A549 (cell line): ENCODE results near the gene CIRBP.

Experiments used
- CEBPB ChIP-seq, 2 experiments: fragments of >200 bp in 1 of 2; sonication (Bioruptor Twin) in 1 of 2; formaldehyde crosslinking in 1 of 2; IDR thresholded peaks; 2 replicates each; pipeline ENCODE4 v1.6.1; 2012 to 2016
- ESRRA ChIP-seq: fragments of 150-350 bp; IDR thresholded peaks from 2 replicates; pipeline ENCODE4 v1.6.1; 2014; ENCODE audit warnings: mild to moderate bottlenecking, low read length, borderline replicate concordance
- FOXS1 ChIP-seq: fragments of 250-450 bp; sonication (Bioruptor Pico); IDR thresholded peaks from 2 replicates; pipeline ENCODE4 v1.5.0; 2020; ENCODE audit warnings: mild to moderate bottlenecking, moderate library complexity
- MYC ChIP-seq: IDR thresholded peaks from 2 replicates; pipeline ENCODE4 v1.6.1; 2012; ENCODE audit warnings: mild to moderate bottlenecking, inconsistent platforms, low read length, improper control_type of control experiment, borderline replicate concordance
- POLR2A ChIP-seq: IDR thresholded peaks from 2 replicates; pipeline ENCODE4 v1.6.1; 2012; ENCODE audit warnings: mild to moderate bottlenecking, low read length
- RAD21 ChIP-seq, 2 experiments: fragments of >200 bp in 1 of 2; sonication (Bioruptor Twin) in 1 of 2; formaldehyde crosslinking in 1 of 2; IDR thresholded peaks in 1 of 2; conservative IDR thresholded peaks in 1 of 2; 2 replicates in 1 of 2; 3 replicates in 1 of 2; pipeline ENCODE4 v1.6.1; 2012 to 2018; ENCODE audit warnings: inconsistent platforms in 1 of 2
- RFX5 ChIP-seq: fragments of 450-650 bp; IDR thresholded peaks from 2 replicates; pipeline ENCODE4 v1.7.1; 2014; ENCODE audit warnings: antibody characterized with exemption, mild to moderate bottlenecking, moderate library complexity
- SREBF2 ChIP-seq: fragments of 450-650 bp; IDR thresholded peaks from 2 replicates; pipeline ENCODE4 v1.6.1; 2014; ENCODE audit warnings: mild to moderate bottlenecking, moderate library complexity
- USF2 ChIP-seq: fragments of 450-650 bp; IDR thresholded peaks from 2 replicates; pipeline ENCODE4 v1.6.1; 2014; ENCODE audit warnings: antibody characterized with exemption
- ZNF302 ChIP-seq: fragments of 250-450 bp; sonication (Bioruptor Pico); IDR thresholded peaks from 2 replicates; pipeline ENCODE4 v1.9.0; 2021; ENCODE audit warnings: inconsistent platforms, mild to moderate bottlenecking, moderate library complexity
- TF ChIP-seq, protein P1 (sequence below): fragments of >200 bp; sonication (Bioruptor Twin); formaldehyde crosslinking; IDR thresholded peaks from 3 replicates; pipeline ENCODE4 v1.5.1; 2016
- TF ChIP-seq, protein P2 (sequence below): IDR thresholded peaks from 2 replicates; pipeline ENCODE4 v1.6.1; 2012

- TF ChIP-seq, protein P1, sequence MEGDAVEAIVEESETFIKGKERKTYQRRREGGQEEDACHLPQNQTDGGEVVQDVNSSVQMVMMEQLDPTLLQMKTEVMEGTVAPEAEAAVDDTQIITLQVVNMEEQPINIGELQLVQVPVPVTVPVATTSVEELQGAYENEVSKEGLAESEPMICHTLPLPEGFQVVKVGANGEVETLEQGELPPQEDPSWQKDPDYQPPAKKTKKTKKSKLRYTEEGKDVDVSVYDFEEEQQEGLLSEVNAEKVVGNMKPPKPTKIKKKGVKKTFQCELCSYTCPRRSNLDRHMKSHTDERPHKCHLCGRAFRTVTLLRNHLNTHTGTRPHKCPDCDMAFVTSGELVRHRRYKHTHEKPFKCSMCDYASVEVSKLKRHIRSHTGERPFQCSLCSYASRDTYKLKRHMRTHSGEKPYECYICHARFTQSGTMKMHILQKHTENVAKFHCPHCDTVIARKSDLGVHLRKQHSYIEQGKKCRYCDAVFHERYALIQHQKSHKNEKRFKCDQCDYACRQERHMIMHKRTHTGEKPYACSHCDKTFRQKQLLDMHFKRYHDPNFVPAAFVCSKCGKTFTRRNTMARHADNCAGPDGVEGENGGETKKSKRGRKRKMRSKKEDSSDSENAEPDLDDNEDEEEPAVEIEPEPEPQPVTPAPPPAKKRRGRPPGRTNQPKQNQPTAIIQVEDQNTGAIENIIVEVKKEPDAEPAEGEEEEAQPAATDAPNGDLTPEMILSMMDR, result no peak
- no peak for TF ChIP-seq FOXS1 (CRISPR knock-in tag)
- no peak for TF ChIP-seq RFX5
- no peak for TF ChIP-seq MYC
- TF ChIP-seq, protein P2, sequence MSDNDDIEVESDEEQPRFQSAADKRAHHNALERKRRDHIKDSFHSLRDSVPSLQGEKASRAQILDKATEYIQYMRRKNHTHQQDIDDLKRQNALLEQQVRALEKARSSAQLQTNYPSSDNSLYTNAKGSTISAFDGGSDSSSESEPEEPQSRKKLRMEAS, result no peak
- no peak for TF ChIP-seq CEBPB (IDR thresholded peaks at IDR 0.05)
- TF ChIP-seq USF2, result no peak
- no peak for TF ChIP-seq POLR2A
- TF ChIP-seq SREBF2, result no peak
- TF ChIP-seq ESRRA, result no peak
- no peak for TF ChIP-seq ZNF302
- TF ChIP-seq RAD21 (conservative IDR thresholded peaks at IDR 0.05 in 1 of 2, IDR thresholded peaks at IDR 0.05 in 1 of 2), result no peak
Measured at GRCh38 chr19:1226227-1226518, 43.0 kb upstream of the CIRBP start.
